NCI-H2196 treated with DMSO at 0.1 percent for 48 hours (cell line): ENCODE data around the gene FAM151A.

Experiments used
- DNase-seq: peaks from one replicate; lab custom pipeline; 2025; ENCODE audit not compliant: unreplicated experiment; lab: John Stamatoyannopoulos, UW

The FAM151A gene

DNA sequence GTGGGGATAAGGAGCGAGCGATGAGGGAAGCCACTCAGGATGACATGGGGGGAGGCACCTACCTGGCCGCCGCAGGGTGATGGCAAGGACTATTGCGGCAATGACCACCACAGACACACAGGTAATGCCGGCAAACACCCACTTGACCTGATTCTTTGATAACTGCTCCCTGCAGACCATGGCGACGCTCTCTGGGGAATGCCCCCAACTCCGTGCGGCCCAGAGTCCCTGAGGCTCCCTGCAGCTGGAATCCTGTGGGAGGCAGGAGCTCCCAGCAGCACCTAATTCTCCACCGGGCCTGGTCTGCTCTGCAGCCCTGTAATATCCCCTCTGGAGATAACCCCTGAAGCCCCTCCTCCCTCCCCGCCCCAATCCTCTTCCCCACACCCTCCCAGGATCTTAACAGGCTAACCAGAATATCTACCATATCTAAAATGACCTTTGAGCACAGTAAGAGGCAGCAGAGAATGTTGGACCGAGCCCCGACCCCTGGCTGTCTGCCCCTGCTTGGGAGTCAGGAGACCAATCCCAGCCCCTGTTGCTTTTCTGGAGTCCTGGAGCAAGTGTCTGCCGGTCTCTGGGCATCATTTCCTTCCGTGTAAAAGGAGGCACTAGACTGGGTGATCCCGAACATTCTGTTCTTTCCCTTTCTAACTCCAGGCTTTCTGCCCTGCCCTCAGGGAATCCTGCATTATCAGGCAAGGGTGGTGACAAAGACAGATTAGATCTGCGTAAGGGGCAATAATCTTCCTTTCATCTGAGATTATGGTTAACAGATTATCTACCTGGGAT, at the start of gene FAM151A:
Gene FAM151A (minus strand): TSS at position 310 of the 792 bp plus-strand sequence. CDS start 130 bp downstream, at position 180.
- no peak for DNase-seq

GRCh38 chr1:54671985-54672608, 48.8 kb upstream of the FAM151A start:
- peak; percentile 35 for DNase-seq

- DNase-seq = no peak
Observed at GRCh38 chr1:54668567-54668966, 45.2 kb upstream of the FAM151A start.

DNA sequence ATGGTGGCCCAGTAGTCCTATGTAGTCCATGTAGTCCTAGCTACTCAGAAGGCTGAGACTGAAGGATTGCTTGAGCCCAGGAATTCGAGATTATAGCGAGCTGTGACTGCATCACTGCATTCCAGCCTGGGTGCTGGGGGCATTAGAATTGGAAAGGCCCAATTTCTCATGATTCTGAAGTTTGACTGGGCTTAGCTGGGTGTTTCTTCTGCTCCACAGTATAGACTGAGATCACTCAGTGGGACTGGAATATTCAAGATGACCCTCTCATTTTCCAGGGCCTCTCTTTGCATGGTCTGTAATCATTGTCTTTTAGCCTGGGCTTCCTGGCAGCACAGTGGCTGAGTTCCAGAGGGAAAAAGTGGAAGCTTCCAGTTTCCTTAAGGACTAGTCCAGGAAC, 44.5 kb upstream of the FAM151A start:
- no peak for DNase-seq

DNA sequence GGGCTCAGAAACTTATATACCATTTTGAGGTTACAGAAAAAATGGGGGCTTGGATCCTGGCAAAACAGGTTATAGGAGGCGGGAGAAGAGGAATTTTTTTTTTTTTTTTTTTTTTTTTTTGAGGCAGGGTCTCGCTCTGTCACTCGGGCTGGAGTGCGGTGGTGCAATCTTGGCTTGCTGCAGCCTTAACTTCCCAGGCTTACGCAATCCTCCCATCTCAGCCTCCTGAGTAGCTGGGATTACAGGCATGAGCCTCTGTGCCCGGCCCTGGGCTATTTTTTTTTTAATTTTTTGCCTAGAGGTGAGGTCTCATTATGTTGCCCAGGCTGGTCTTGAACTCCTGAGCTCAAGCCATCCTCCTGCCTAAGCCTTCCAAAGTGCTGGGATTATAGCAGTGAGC, 43.0 kb upstream of the FAM151A start:
- DNase-seq = no peak

- DNase-seq = no peak
Observed at GRCh38 chr1:54665852-54666251, 42.5 kb upstream of the FAM151A start.

GRCh38 chr1:54664364-54664763, 41.0 kb upstream of the FAM151A start:
- no peak for DNase-seq

GRCh38 chr1:54663725-54664124, 40.4 kb upstream of the FAM151A start:
- no peak for DNase-seq

DNA sequence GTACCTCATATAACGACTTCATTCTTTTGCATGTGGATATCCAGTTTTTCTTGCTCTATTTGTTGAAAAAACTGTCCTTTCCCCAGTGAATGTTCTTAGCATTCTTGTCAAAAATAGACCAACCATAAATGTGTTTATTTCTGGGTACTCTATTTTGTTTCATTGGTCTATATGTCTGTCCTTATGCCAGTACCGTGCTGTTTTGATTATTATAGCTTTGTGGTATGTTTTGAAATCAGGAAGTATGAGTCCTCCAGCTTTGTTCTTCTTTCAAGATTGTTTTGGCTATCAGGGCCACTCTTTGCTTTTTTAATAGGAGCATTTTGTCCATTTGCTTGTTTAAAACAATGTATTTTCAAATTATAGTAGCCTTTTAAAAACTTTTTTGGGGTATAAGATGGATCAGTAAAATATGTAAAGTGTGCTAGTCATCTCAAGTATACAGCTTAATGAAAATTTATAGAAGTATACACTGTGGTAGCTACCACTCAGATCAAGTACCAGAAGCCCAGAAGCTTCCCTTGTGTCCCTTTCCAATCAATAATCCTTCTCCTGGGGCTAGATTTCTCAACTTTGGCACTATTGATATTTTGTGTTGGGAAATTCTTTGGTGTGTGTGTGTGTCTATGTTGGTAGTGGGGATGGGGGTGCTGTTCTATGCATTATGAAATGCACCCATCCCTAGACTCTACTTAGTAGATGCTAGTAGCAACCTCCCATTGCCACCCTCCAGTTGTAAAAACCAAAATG, 35.0 kb upstream of the FAM151A start:
- DNase-seq = no peak

DNA sequence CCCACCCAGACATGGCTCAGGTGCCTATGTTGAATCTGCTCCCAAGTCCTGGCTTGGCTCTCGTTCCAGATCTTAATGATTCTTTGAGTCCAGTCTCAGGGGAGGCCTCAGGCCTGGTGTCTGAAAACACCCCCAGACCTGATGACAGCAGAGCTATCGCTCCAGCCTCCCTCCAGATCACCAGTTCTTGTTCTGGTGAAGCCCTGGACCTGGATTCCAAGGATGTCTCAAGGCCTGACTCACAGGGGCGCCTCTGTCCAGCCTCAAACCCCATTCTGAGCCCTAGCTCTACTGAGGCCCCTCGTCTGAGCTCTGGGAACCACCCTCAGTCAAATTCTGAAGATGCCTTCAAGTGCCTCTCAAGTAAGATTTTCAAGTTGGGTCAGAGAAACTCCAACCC, 29.7 kb upstream of the FAM151A start:
- DNase-seq = no peak

- no peak for DNase-seq
Observed at GRCh38 chr1:54652168-54652567, 28.8 kb upstream of the FAM151A start.

- DNase-seq = no peak
Observed at GRCh38 chr1:54651608-54652007, 28.3 kb upstream of the FAM151A start.

- DNase-seq = no peak
Observed at GRCh38 chr1:54650417-54650816, 27.1 kb upstream of the FAM151A start.

- no peak for DNase-seq
Observed at GRCh38 chr1:54649921-54650320, 26.6 kb upstream of the FAM151A start.

DNA sequence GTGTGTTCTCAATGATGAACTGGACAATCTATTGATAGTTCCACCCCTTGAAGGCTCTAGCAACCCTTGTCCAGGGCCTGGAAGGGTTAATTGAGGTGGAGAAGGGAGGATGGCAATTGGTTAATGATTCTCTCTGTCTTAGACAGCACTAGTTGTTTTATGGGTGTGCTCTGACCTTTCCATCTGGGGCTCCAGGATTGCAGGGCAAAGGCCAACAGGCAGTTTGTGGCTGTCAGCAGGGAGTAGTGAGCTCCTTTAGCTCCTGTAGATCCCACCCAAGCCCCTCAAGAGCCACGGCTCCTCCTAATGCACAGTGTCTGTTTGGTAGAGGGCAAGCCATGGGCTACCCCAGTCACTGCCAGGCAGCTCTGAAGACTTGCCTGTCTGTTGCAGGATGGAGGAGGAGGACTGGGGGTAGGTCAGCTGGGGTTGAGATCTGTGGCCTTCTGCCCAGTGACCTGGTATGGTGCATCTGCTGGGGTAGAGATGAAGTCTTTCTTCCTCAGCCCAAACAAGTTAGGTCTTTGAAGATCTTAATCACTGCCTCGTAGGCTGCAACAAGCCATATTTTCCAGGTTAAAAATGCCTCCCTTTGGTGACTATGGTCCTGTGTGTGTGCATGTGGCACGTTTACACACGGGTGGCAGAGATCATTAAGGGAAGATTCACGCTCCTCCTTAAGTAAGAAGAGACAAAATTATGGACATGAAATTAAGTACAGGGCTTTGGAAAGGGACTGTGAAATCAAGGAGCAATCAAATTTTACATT, 26.0 kb upstream of the FAM151A start:
- no peak for DNase-seq

DNA sequence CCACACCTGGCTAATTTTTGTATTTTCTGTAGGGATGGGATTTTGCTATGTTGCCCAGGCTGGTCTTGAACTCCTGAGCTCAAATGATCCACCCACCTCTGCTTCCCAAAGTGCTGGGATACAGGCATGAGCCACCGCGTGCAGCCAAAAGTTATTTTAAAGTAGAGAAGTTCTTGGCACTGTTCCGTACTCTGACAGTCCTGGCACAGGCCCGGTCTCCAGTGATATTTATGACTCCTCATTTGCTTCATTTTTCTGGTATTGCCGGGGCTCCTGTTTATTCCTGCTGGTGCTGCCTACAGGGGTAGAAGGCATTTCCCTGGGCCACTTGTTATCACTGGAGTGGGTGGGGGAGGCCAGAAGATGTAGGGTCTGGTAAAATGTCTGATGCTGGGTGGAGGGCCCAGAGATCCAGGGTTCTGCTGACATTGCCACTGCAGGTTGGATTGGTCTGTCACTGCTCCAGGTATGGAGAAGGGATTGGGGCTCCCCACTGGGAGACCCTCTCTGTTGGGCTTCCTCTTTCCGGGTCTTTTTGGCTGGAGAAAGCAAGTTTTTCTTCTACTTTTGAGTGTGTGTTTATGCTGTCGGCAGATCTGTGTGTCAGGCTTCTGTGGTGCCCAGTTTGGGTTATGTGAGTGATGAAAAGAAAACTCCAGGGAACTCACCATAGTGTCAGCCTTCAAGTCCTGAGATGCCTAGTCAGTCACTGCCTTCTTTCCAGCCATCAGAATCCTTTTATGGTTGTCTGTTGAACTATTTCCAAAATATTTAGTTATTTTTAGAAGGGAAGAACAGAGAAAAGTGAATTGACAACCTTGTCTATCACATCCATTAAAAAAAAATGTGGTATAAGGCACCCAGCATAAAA, 22.7 kb upstream of the FAM151A start:
- DNase-seq = no peak

DNA sequence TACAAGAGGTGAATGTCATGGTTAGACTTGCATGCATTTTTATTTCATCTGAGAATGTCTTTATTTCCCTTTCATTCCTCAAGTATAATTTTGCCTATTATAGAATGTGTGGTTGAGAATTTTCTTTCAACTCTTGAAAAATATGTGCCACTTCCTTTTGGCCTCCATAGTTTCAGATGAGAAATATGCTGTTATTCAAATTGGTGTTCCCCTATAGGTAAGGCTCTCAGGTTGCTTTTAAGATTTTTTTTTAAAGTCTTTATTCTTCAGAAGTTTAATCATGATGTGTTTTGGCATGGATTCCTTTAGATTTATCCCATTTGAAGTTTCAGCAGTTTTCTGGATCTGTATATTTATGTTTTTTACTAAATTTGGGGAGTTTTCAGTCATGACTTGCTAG, 20.4 kb upstream of the FAM151A start:
- DNase-seq = no peak

GRCh38 chr1:54640863-54641836, 17.8 kb upstream of the FAM151A start, which contains the start of gene MROH7:
Gene MROH7 (plus strand): TSS chr1:54641786. CDS start chr1:54652927, 11,141 bp downstream.
- DNase-seq = no peak

GRCh38 chr1:54640361-54640760, 17.0 kb upstream of the FAM151A start:
- DNase-seq = no peak
